GM19025 (cell line): Measurements from ENCODE around the gene DNAI2.

Source experiments
- ATAC-seq: cut with Tn5 transposase; IDR thresholded peaks from one replicate; pipeline ENCODE4 v1.9.1; 2021; ENCODE audit warnings: mild to moderate bottlenecking, low read depth, moderate library complexity; ENCODE audit not compliant: unreplicated experiment

DNAI2 gene

GRCh38 chr17:74298778-74299177 lies 24.7 kb downstream of the DNAI2 start:
- no peak for ATAC-seq

DNA sequence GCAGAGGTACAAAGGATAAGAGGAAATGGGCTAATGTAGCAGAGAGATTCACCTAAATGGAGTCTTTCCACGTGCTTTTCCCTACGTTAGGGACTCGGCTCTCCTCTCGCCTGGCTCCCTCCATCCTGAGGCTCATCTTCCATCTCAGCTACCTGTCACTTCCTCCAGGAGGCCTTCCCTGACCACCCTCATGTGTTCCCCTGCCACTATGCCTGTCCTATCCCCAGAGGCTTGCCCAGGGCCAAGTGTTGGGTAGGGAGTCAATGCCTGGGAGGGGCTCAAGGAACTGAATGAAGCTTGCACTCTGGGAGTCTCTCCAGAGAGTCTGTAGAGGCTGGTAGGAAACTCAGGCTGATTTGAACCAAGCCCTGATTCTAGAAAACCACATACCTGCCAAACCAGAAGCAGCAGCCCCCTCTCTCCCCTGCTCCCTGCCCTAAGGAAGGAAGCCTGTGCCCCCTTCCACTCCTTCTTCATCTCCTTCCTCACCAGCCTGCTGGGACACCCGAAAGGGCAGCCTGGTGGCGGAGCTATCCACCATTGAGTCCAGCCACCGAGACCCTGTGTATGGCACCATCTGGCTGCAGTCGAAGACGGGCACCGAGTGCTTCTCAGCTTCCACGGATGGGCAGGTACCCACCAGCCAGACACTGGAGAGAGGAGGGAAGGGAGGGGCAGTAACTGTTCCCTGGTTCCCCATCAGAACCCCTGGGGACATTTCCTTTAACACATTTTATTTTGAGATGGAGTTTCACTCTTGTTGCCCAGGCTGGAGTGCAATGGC lies 25.4 kb downstream of the DNAI2 start:
- ATAC-seq: no peak

GRCh38 chr17:74303305-74303704 lies 29.3 kb downstream of the DNAI2 start:
- no peak for ATAC-seq

GRCh38 chr17:74304184-74304583 lies 30.1 kb downstream of the DNAI2 start:
- ATAC-seq: no peak

GRCh38 chr17:74305865-74306654 lies 32.0 kb downstream of the DNAI2 start:
- ATAC-seq: no peak

DNA sequence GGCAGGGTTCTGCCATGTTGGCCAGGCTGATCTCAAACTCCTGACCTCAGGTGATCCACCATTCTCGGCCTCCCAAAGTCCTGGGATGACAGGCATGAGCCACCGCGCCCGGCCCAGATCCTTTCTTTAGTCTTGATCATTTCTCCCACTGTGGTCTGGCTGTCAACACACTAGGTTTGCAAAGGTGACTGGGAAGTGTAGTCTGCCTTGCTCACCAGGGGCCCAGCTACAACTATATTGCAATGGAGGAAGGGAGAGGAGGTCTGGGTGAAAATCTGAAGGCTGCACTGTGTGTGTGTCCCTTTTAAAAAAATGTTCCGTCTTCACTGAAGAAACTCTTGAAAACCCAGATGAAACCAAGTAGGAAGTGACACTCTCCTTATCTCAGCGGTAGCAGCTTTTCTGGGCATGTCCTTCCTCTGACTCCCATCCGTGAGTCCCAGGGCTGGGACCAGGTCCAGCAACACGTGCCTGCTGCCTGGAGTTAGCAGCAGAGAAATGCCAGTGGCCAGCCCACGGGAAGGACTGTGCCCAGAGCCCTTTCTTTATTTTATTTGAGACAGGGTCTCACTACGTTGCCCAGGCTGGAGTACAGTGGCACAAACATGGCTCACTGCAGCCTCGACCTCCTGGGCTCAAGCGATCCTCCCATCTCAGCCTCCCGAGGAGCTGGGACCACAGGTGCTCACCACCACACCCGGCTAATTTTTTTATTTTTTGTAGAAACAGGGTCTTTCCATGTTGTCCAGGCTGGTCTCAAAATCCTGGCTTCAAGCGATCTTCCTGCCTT lies 34.1 kb downstream of the DNAI2 start:
- ATAC-seq: no peak

- ATAC-seq: no peak
Measured at GRCh38 chr17:74309902-74310301, 35.9 kb downstream of the DNAI2 start.

DNA sequence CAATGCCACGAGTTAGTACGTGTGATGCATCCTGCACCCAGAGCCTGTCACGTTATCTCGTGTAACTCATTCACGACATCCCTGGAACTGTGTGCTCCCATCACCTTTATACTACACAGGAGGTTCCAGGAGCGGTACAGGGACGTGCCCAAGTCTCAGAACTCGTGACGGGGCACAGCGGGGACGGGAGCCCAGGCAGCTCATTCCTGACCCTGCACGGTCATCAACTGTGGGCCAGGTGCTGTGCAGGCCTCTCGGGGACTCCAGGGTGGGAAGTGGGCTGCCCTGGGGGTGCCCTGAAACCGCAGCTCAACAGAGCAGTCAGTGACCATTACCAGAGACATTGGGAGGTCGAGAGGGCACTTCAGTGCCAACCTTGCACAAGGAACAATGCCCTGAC lies 40.8 kb downstream of the DNAI2 start:
- ATAC-seq: no peak

DNA sequence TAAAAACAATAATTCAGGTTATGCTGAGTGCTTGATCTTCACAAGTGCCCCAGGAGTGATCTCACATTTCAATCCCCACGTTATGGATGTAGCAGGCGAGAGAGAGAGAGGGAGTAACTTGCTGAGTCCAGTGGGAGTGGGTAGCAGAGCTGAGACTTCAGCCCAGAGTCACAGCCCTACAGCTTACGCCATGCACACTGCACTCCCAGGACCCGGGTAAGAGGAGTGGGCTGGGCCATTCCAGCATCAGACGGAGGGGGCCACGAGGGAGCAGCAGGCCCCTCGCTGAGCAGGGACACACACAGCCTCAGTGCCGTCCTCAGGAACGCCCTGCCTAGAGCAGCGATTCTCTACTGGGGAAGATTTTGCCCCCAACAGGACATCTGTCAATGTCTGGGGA lies 42.2 kb downstream of the DNAI2 start:
- ATAC-seq: no peak

GRCh38 chr17:74317071-74317470 lies 43.0 kb downstream of the DNAI2 start:
- ATAC-seq: no peak

GRCh38 chr17:74318391-74318790 lies 44.4 kb downstream of the DNAI2 start:
- ATAC-seq: no peak

DNA sequence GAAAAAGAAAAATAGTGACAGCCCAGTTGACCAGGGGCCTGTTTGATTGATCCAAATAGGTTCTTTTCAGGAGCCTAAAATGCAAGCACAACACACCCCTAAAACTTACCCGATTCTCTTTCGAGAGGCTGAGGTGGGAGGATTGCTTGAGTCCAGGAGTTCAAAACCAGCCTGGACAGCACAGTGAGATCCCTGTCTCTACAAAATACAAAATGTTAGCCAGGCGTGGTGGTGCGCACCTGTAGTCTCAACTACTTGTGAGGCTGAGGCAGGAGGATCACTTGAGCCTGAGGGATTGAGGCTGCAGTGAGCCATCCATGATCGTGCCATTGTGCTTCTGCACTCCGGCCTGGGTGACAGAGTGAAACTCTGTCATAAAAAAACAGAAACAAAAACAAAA lies 50.5 kb downstream of the DNAI2 start:
- ATAC-seq: no peak

DNA sequence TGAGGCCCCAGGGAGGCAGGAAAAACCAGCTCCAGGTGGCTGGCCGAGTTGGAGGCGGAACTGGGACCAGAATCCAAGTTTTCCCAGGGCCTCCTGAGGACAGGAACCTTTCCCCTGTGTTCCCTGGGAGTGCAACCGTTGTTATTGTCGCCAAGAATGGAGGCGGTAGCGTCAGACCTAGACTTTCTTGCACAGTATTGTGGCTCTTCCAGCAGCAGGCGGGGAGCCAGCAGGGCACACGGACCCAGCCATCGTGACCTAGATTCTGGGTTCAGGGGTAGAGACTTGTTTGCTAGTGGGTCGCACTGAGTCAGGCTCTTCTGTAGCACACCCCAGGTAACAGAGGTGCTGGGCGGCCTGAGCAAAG lies 51.3 kb downstream of the DNAI2 start:
- no peak for ATAC-seq

DNA sequence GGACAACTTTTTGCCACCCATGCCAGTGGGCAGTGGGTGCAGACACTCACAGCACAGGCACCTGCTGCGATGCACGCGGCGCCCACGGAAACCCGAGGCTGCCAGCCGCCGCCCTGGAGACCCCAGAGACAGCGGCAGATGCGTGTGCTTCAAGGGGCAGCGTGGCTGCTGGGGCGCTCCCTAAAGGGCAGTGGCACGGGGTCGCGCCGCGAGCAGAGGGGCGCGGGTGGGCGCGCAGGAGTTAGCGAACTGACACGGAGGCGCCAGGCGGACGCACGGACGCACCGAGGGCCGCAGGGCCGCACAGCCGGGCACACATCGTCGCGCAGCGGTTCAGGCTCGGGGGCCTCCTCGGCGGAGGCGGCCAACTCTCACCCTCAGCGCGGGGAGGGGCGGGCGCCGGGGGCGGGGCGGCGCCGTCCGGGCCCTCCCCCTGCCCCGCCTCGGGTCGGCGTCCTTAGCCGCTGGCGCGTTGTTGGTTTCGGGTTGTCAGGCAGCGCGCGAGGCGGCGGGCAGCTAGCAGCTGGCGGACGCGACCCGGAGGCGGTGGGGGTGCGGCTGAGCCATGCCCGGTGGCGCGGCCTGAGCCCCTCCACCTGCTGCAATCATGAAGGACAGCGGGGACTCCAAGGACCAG lies 51.8 kb downstream of the DNAI2 start, which contains the start of gene KIF19:
Gene KIF19 (plus strand): TSS at position 484 of the 637 bp plus-strand sequence. CDS start 124 bp downstream, at position 608.
- no peak for ATAC-seq

DNA sequence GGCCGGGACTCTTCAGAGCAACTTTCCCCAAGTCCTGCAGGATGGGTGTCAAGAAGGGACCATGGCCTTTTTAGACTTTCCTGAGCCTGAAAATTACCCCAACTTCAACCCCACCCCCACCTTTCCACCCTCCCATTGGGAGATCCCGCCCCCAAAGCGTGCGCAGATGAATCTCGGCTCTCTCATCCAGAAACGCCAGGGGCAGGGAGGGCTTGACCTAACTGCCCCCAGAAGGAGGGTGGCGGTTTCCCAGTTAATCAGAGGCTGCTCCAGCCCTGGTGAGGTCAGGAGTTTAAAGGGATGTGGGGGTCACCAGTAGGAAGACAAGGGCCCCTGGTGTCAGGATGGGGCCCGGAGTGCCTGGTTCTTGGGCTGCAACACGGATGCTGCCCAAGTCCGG lies 52.5 kb downstream of the DNAI2 start:
- ATAC-seq: no peak

- ATAC-seq: no peak
Measured at GRCh38 chr17:74328487-74328886, 54.5 kb downstream of the DNAI2 start.

DNA sequence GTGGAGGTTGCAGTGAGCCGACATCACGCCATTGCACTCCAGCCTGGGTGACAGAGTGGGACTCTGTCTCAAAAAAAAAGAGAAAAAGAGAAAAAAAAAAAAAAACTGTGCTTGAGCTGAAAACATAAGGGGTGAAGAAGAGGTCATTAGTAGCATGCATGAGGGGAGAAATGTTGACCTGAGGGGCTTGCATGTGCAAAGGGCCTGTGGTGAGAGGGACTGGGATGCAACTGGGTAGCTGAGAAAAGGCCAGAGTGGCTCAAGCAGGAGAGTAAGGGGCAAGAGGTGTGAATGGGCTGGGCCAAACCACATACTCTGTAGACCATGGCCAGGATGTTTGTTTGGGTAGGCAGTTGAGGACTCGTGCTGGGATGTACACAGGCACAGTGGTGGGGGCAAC lies 55.3 kb downstream of the DNAI2 start:
- ATAC-seq: no peak

- ATAC-seq: no peak
Measured at GRCh38 chr17:74330446-74330845, 56.4 kb downstream of the DNAI2 start.

DNA sequence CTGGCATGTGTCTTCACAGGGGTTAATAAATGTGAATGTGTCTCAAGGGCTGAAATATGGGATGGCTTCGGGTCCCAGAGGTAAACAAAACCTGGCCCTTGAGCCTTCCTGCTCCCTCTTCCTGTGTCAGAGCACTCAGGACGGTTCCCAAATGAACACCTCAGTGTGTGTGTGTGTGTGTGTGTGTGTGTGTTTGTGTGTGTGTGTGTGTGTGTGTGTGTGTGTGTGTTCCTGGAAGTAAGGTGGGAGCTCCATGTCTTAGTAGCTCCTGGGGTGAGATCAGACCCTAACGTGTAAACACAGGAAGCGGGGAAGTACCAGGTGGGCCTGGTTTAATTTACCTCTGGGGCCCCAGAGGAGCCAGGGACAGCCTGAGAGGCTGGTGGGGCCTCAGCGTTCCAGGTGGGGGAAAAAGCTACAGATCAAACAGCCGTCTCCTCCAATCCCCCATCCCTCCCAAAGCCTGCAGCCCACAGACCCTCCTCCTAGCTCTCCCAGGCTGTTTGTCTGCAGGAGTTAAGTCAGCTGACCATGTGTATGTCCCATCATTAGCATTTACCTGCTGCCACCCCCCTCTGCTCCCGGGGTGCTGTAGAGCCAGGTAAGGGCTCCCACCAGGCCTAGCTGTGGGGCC lies 58.1 kb downstream of the DNAI2 start:
- ATAC-seq: no peak

- no peak for ATAC-seq
Measured at GRCh38 chr17:74332763-74333283, 58.8 kb downstream of the DNAI2 start.
